GM10248 (cell line): Measurements from ENCODE around the gene HES7.

Source experiments
- CTCF ChIA-PET: fragments of 300-600 bp; sonication (Branson Sonifier 250); formaldehyde crosslinking; extraction: SDS; loops from one replicate; lab custom pipeline; 2021; ENCODE audit warnings: antibody characterized with exemption; lab: Yijun Ruan, JAX
- POLR2A ChIA-PET: fragments of 350-650 bp; sonication (Branson Sonifier 250); formaldehyde crosslinking; extraction: SDS; loops from one replicate; lab custom pipeline; 2020; ENCODE audit warnings: antibody characterized with exemption; lab: Yijun Ruan, JAX
- DNase-seq: peaks from one replicate; pipeline ENCODE4 v3.0.0; 2012; ENCODE audit errors: extremely low spot score
- CTCF ChIP-seq: IDR thresholded peaks from 2 replicates; pipeline ENCODE4 v1.5.1; 2012; ENCODE audit warnings: mild to moderate bottlenecking, low read depth; ENCODE audit errors: extremely low read depth, missing control alignments, control extremely low read depth

HES7 gene

GRCh38 chr17:8122422-8122923 lies 1.4 kb downstream of the HES7 start:
- no peak for TF ChIP-seq CTCF
- POLR2A ChIA-PET: interaction anchor here (0.6 to 1.0 kb wide), 3 partner anchors 31 to 636 kb away, joined by 3 to 9 read pairs (median 6); no protein-coding TSS in a partner anchor
- CTCF ChIA-PET: interaction anchor here (0.6 to 3.8 kb wide), 12 partner anchors 12 to 130 kb away, joined by 3 to 43 read pairs (median 4); no protein-coding TSS in a partner anchor
- no peak for DNase-seq

GRCh38 chr17:8121681-8122421 lies 2.1 kb downstream of the HES7 start:
- peak; percentile 71 for DNase-seq
- CTCF ChIA-PET: interaction anchor here (0.7 to 3.8 kb wide), 11 partner anchors 13 to 99 kb away, joined by 3 to 43 read pairs (median 3); no protein-coding TSS in a partner anchor
- TF ChIP-seq CTCF: peak; percentile 87
- POLR2A ChIA-PET: interaction anchor here (0.6 to 1.0 kb wide), 3 partner anchors 32 to 636 kb away, joined by 3 to 9 read pairs (median 6); no protein-coding TSS in a partner anchor

GRCh38 chr17:8121407-8121680 lies 2.6 kb downstream of the HES7 start:
- no peak for DNase-seq
- TF ChIP-seq CTCF: no peak
- POLR2A ChIA-PET: no interaction called here

GRCh38 chr17:8120520-8121406 lies 3.1 kb downstream of the HES7 start:
- CTCF ChIA-PET: interaction anchor here (0.8 to 6.9 kb wide), 16 partner anchors 10 to 126 kb away, joined by 3 to 103 read pairs (median 20); partner anchors contain the start of genes ALOX12B and VAMP2
- peak; percentile 62 for DNase-seq
- POLR2A ChIA-PET: interaction anchor here (0.6 to 2.3 kb wide), 3 partner anchors 30 to 127 kb away, joined by 3 to 17 read pairs (median 4); partner anchors contain the start of gene CTC1
- peak; percentile 6 for TF ChIP-seq CTCF

More at GRCh38 chr17:8121407-8121680, 2.6 kb downstream of the HES7 start:
- CTCF ChIA-PET: interaction anchor here (0.8 to 3.8 kb wide), 6 partner anchors 17 to 66 kb away, joined by 3 to 43 read pairs (median 5); no protein-coding TSS in a partner anchor

GRCh38 chr17:8119581-8120519 lies 4.1 kb downstream of the HES7 start:
- peak; percentile 59 for DNase-seq
- CTCF ChIA-PET: interaction anchor here (0.7 to 6.9 kb wide), 38 partner anchors 8 to 626 kb away, joined by 3 to 103 read pairs (median 6); partner anchors contain the start of genes ALOX12B, BORCS6, SLC25A35 and VAMP2
- no peak for TF ChIP-seq CTCF
- POLR2A ChIA-PET: interaction anchor here (0.6 to 2.3 kb wide), 6 partner anchors 19 to 434 kb away, joined by 3 to 17 read pairs (median 4); partner anchors contain the start of gene CTC1
